H1 (cell line): Measurements from ENCODE around the gene LTBP1. TPM values are rescaled to one million over a fixed set of nuclear protein-coding genes. Genes with fewer than 3 reads are reported as not detected.

Experiments used
- CTCF ChIA-PET: fragments of 300-600 bp; sonication (Branson Sonifier 250); formaldehyde crosslinking; loops from one replicate; lab custom pipeline; 2021; ENCODE audit not compliant: partially characterized antibody; lab: Charles Lee
- POLR2A ChIA-PET: fragments of 300-600 bp; sonication (Branson Sonifier 250); formaldehyde crosslinking; loops from one replicate; lab custom pipeline; 2021; ENCODE audit warnings: inconsistent platforms; ENCODE audit not compliant: partially characterized antibody; lab: Charles Lee
- DNase-seq, 2 experiments: peaks; one replicate each; pipeline versions ENCODE4 v3.0.0 to v3.0.0-alpha.2; 2010 to 2022; ENCODE audit warnings: low spot score in 2 of 2, low read depth in 1 of 2, mixed read lengths in 1 of 2
- FAIRE-seq: peaks from 2 replicates; lab custom pipeline; 2011; peaks lifted over from hg19 to GRCh38; lab: Jason Lieb, UNC
- H2AFZ ChIP-seq: 2 replicates; pipeline ENCODE4 v1.8.1; 2012; ENCODE audit warnings: low read length, inconsistent platforms
- H2AK5ac ChIP-seq: 2 replicates; pipeline ENCODE4 v1.6.1; 2013; ENCODE audit warnings: low read depth, low read length
- H2BK120ac ChIP-seq: replicated peaks from 2 replicates; pipeline ENCODE3; 2013; ENCODE audit warnings: low read depth, low read length, inconsistent platforms
- H2BK12ac ChIP-seq: 2 replicates; pipeline ENCODE4 v1.6.1; 2013; ENCODE audit warnings: low read depth, low read length
- H2BK15ac ChIP-seq: 2 replicates; pipeline ENCODE4 v1.6.1; 2013; ENCODE audit warnings: low read length
- H2BK20ac ChIP-seq: 2 replicates; pipeline ENCODE4 v1.6.1; 2013; ENCODE audit warnings: low read length
- H2BK5ac ChIP-seq: 2 replicates; pipeline ENCODE4 v1.6.1; 2013; ENCODE audit warnings: low read depth, low read length
- H3K14ac ChIP-seq: 2 replicates; pipeline ENCODE4 v1.6.1; 2013; ENCODE audit warnings: inconsistent platforms; ENCODE audit not compliant: insufficient read length
- H3K18ac ChIP-seq: 2 replicates; pipeline ENCODE4 v1.6.1; 2013; ENCODE audit warnings: low read length; ENCODE audit errors: extremely low read depth
- H3K23ac ChIP-seq: 2 replicates; pipeline ENCODE4 v1.6.1; 2013; ENCODE audit warnings: inconsistent platforms; ENCODE audit not compliant: insufficient read length
- H3K23me2 ChIP-seq: 2 replicates; pipeline ENCODE4 v1.6.1; 2013; ENCODE audit warnings: low read depth, low read length
- H3K27ac ChIP-seq: 2 replicates; pipeline ENCODE4 v1.6.1; 2011; ENCODE audit warnings: low read depth, low read length, inconsistent platforms
- H3K27me3 ChIP-seq, 4 experiments: replicated peaks in 1 of 4; 1 replicate in 1 of 4; 2 replicates in 3 of 4; pipeline versions ENCODE4 v1.6.1 to v1.8.1; 2011 to 2013; ENCODE audit warnings: low read length in 3 of 4, mild to moderate bottlenecking in 3 of 4, inconsistent platforms in 2 of 4, mixed read lengths in 2 of 4, moderate library complexity in 1 of 4; ENCODE audit not compliant: control insufficient read depth in 3 of 4, insufficient read depth in 3 of 4; ENCODE audit errors: extremely low read depth in 1 of 4
- H3K36me3 ChIP-seq, 4 experiments: 2 replicates each; pipeline versions ENCODE4 v1.6.1 to v1.8.1; 2011 to 2013; ENCODE audit warnings: mild to moderate bottlenecking in 4 of 4, low read length in 3 of 4, moderate library complexity in 2 of 4, control low read depth in 1 of 4, inconsistent platforms in 1 of 4; ENCODE audit not compliant: insufficient read depth in 4 of 4, control insufficient read depth in 2 of 4
- H3K4ac ChIP-seq: replicated peaks from 2 replicates; pipeline ENCODE3; 2013; ENCODE audit warnings: low read length, low read depth, mixed read lengths, inconsistent platforms; ENCODE audit not compliant: insufficient read length
- H3K4me1 ChIP-seq, 4 experiments: replicated peaks in 1 of 4; 1 replicate in 1 of 4; 2 replicates in 3 of 4; pipeline versions ENCODE4 v1.6.1 to v1.8.1; 2011 to 2013; ENCODE audit warnings: low read length in 3 of 4, inconsistent platforms in 2 of 4, mixed read lengths in 1 of 4; ENCODE audit not compliant: insufficient read depth in 4 of 4, control insufficient read depth in 3 of 4
- H3K4me2 ChIP-seq, 2 experiments: 2 replicates each; pipeline versions ENCODE4 v1.6.1 to v1.8.1; 2011 to 2013; ENCODE audit warnings: low read depth in 2 of 2, low read length in 2 of 2, control low read depth in 1 of 2, inconsistent platforms in 1 of 2, mild to moderate bottlenecking in 1 of 2; ENCODE audit not compliant: insufficient read depth in 1 of 2
- H3K4me3 ChIP-seq, 4 experiments: fragments of 200-600, 300-600 bp in 1 of 4; sonication (generic), shearing (Covaris generic), sonication (Bioruptor Twin) in 1 of 4; 2 replicates each; pipeline versions ENCODE4 v1.5.1 to v1.8.1; 2011 to 2016; ENCODE audit warnings: low read length in 4 of 4, low read depth in 3 of 4, control low read depth in 2 of 4, inconsistent platforms in 2 of 4, mild to moderate bottlenecking in 2 of 4, mixed read lengths in 1 of 4, moderate library complexity in 1 of 4; ENCODE audit not compliant: insufficient read depth in 2 of 4; ENCODE audit errors: extremely low read depth in 1 of 4
- H3K56ac ChIP-seq: replicated peaks from 2 replicates; pipeline ENCODE3; 2013; ENCODE audit warnings: low read depth, mild to moderate bottlenecking, mixed read lengths, low read length, inconsistent platforms; ENCODE audit not compliant: insufficient read length
- H3K79me1 ChIP-seq: 2 replicates; pipeline ENCODE4 v1.6.1; 2013; ENCODE audit warnings: low read depth, low read length, control low read depth
- H3K79me2 ChIP-seq, 2 experiments: 2 replicates each; pipeline versions ENCODE4 v1.6.1 to v1.8.1; 2012 to 2013; ENCODE audit warnings: low read length in 2 of 2, mild to moderate bottlenecking in 2 of 2, inconsistent platforms in 1 of 2; ENCODE audit not compliant: insufficient read depth in 2 of 2, control insufficient read depth in 1 of 2
- H3K9ac ChIP-seq, 4 experiments: replicated peaks in 1 of 4; 1 replicate in 1 of 4; 2 replicates in 3 of 4; pipeline versions ENCODE4 v1.6.1 to v1.8.1; 2011 to 2013; ENCODE audit warnings: low read depth in 3 of 4, low read length in 3 of 4, control low read depth in 2 of 4, mild to moderate bottlenecking in 2 of 4, moderate library complexity in 2 of 4, inconsistent platforms in 1 of 4; ENCODE audit errors: extremely low read depth in 1 of 4
- H3K9me3 ChIP-seq, 2 experiments: 2 replicates each; pipeline versions ENCODE4 v1.6.1 to v1.8.1; 2012 to 2013; ENCODE audit warnings: mild to moderate bottlenecking in 2 of 2, moderate library complexity in 2 of 2, control low read depth in 1 of 2, inconsistent platforms in 1 of 2, low read depth in 1 of 2, low read length in 1 of 2, mixed read lengths in 1 of 2; ENCODE audit not compliant: insufficient read depth in 2 of 2
- H4K20me1 ChIP-seq, 2 experiments: replicated peaks in 1 of 2; 2 replicates each; pipeline versions ENCODE3 to v1.8.1; 2011 to 2013; ENCODE audit warnings: inconsistent platforms in 2 of 2, low read length in 2 of 2, mild to moderate bottlenecking in 1 of 2; ENCODE audit not compliant: insufficient read depth in 2 of 2, control insufficient read depth in 1 of 2
- H4K5ac ChIP-seq: 2 replicates; pipeline ENCODE4 v1.6.1; 2013; ENCODE audit warnings: low read length, low read depth, mixed read lengths, inconsistent platforms; ENCODE audit not compliant: insufficient read length
- H4K8ac ChIP-seq: 2 replicates; pipeline ENCODE4 v1.8.0; 2013; ENCODE audit warnings: mild to moderate bottlenecking, moderate library complexity, low read length, inconsistent platforms; ENCODE audit not compliant: insufficient read depth; ENCODE audit errors: extremely low read depth
- H4K91ac ChIP-seq: replicated peaks from 2 replicates; pipeline ENCODE3; 2013; ENCODE audit warnings: low read length, mixed read lengths, inconsistent platforms; ENCODE audit not compliant: insufficient read length
- RNF2 ChIP-seq: fragments of 200-900, 300-1000 bp; sonication (generic); IDR thresholded peaks from 2 replicates; pipeline ENCODE4 v1.7.1; 2016; ENCODE audit warnings: borderline replicate concordance, low read depth, mild to moderate bottlenecking, antibody characterized with exemption, low read length; ENCODE audit not compliant: poor library complexity, severe bottlenecking; ENCODE audit errors: missing control alignments
- WGBS, 2 experiments: shearing (Covaris generic) in 1 of 2; methylation state at CpG; one replicate each; pipeline versions ENCODE4 v1.1.6 to v1.1.7; 2013 to 2015; ENCODE audit warnings: low lambda C conversion rate in 2 of 2, mixed read lengths in 2 of 2, inconsistent platforms in 1 of 2, low coverage in 1 of 2, missing lambda C conversion rate in 1 of 2; ENCODE audit not compliant: insufficient replicate concordance in 2 of 2, insufficient coverage in 1 of 2, insufficient read length in 1 of 2; ENCODE audit errors: extremely low coverage in 1 of 2, missing lambda C conversion rate in 1 of 2; 5-methylcytosine and 5-hydroxymethylcytosine counted together
- polyA plus RNA-seq, 7 experiments: library from polyadenylated mRNA; depleted of rRNA in 3 of 7; stranded (reverse) in 5 of 7; unstranded in 2 of 7; fragments of >200 nt in 5 of 7; fragments of 200-250 nt in 2 of 7; gene quantifications; 1 replicate in 5 of 7; 2 replicates in 1 of 7; 4 replicates in 1 of 7; pipeline versions ENCODE4 v1.2.1 to v1.2.3, GENCODE V29; 2011 to 2013; ENCODE audit warnings: missing spikeins in 2 of 7, mixed read lengths in 2 of 7
- total RNA-seq: library from RNA; stranded (reverse); fragmentation: NEBNext Ultra II Directional; extraction: Animal tissue kit (Norgen Biotek cat#: 25700); gene quantifications from 2 replicates; pipeline ENCODE4 v1.2.1, GENCODE V29; 2021

LTBP1 gene
- total and polyA plus RNA-seq, 2 of the 8 experiments (the other 6 are each of a cell fraction or from before 2014, with no cell fraction given) = 15.4 to 24.7 TPM

DNA sequence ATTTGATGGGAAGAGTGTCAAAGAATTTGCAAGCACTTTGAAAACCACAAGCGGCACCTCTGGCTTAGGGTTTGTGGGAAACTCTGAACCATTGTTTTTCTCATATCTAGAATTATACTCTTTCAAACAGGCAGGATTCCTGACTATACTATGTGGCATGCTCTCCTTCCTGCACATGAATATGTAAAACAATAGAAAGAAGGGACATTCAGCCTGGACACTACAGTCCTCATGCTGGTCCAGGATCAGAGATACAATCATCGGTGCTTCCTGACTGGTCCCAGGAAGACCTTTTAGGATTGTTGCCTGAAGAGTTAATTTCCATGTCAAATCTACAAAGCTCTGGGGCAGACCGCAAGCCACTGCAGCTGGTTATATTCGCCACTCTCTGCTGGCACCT is 474.0 kb downstream of the LTBP1 start:
- no peak overlapping the region for H3K4ac ChIP-seq
- no peaks in the 10 kb centered on the region for H3K36me3 ChIP-seq
- no peak overlapping the region for H3K4me2 ChIP-seq

More for the DNA sequence above, 474.0 kb downstream of the LTBP1 start:
- H3K4me3 ChIP-seq = no peak overlapping the region
- H3K23ac ChIP-seq = no peak overlapping the region
- no peak overlapping the region for H3K14ac ChIP-seq
- H3K56ac ChIP-seq = no peak overlapping the region
- DNase-seq (no peak), FAIRE-seq (no peak)
- ChIA-PET CTCF (interaction anchor here (0.8 to 2.9 kb wide), 6 partner anchors 12 to 222 kb away, joined by 3 to 8 read pairs (median 4); no protein-coding TSS in a partner anchor), POLR2A (no interaction called here)
- no peaks in the 10 kb centered on the region for H3K23me2 ChIP-seq
- H2BK20ac ChIP-seq = no peak overlapping the region
- H3K18ac ChIP-seq = no peak overlapping the region
- peaks cover 0 to 3% (median 1%) of the 10 kb centered on the region in 4 experiments; a peak in 4 of 7 replicates for H3K4me1 ChIP-seq
- no peak overlapping the region for H2AFZ ChIP-seq
- H2BK15ac ChIP-seq = no peak overlapping the region
- H3K27me3 ChIP-seq = no peaks in the 10 kb centered on the region
- H3K9me3 ChIP-seq = no peaks in the 10 kb centered on the region
- no peak overlapping the region for H2BK12ac ChIP-seq
- no peaks in the 10 kb centered on the region for H3K79me1 ChIP-seq
- no peak overlapping the region for H4K5ac ChIP-seq
- no peak overlapping the region for H4K8ac ChIP-seq
- no peaks in the 10 kb centered on the region for H3K79me2 ChIP-seq
- no peak overlapping the region for H2BK120ac ChIP-seq
- no peak for TF ChIP-seq RNF2
- TF ChIP-seq, all 59 proteins: peak for 0
- Histone ChIP-seq H3K27ac (no peak overlapping the region), H4K91ac (no peak overlapping the region), H2AK5ac (no peak overlapping the region), H3K9ac (no peak overlapping the region), H4K20me1 (no peaks in the 10 kb centered on the region), H2BK5ac (no peak overlapping the region)
- WGBS, 2 experiments = 86% methylated on average over 4 of the region's 4 CpGs; no CpG with 5 or more reads in 1 of the 2 experiments
